HG02798 (cell line): ENCODE measurements around the gene VCP.
A peak's percentile ranks its signal among the peaks of the same experiment; 100 is the strongest.

ENCODE experiments used
- ATAC-seq: cut with Tn5 transposase; IDR thresholded peaks from one replicate; pipeline ENCODE4 v1.9.1; 2021; ENCODE audit warnings: mild to moderate bottlenecking; ENCODE audit not compliant: unreplicated experiment, poor library complexity

VCP gene

DNA sequence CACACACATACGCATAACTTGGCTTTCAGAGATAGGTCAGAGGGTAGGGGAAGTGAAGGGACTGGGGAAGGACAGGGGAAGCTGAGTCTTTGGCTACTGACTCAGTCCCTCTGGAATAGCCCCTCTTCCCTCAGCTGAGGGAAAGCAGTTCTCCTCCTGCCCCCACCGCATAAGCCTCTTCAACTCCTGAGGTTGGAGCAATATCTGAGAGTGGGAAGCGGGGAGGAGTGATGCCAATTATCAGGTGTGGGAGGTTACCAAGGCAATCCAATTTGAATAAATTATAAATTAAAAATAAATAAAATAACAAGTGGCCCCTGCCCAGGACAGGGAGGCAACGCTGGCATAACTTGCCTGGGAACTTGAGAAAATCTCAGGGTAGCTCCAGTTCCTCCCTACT, 32.2 kb upstream of the VCP start:
- no peak for ATAC-seq

DNA sequence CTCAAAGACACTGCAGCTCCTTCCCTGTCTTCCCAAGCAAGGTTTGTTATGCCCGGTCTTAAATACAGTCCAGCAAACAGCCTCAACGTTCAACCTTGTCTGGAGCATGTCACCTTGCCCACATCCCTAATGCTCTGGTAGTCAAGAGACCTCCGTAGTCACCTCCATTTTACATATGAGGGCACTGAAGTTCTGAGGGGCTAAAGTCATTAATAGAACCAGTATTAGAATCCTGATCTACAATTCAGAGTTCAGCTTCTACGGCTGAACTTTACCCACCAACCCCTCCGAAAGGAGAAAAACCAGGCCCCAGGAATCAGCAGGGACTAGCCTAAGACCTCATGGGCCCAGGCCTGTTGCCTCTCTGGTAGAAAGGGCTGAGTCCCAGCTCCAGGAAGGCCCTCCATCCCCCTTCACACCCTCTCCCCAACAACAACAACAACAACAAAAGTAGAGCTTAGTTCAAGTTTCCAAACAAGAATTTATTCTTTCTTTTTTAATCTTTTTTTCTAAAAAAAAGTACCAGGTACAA, 31.3 kb upstream of the VCP start:
- no peak for ATAC-seq

- peak; percentile 97 for ATAC-seq
These were observed 30.6 kb upstream of the VCP start, which contains the start of gene STOML2 for GRCh38 chr9:35102769-35103659. Gene STOML2 (minus strand): TSS chr9:35103131. CDS start chr9:35103094, 37 bp downstream.

- ATAC-seq = no peak
These were observed 30.0 kb upstream of the VCP start for GRCh38 chr9:35102465-35102768.

DNA sequence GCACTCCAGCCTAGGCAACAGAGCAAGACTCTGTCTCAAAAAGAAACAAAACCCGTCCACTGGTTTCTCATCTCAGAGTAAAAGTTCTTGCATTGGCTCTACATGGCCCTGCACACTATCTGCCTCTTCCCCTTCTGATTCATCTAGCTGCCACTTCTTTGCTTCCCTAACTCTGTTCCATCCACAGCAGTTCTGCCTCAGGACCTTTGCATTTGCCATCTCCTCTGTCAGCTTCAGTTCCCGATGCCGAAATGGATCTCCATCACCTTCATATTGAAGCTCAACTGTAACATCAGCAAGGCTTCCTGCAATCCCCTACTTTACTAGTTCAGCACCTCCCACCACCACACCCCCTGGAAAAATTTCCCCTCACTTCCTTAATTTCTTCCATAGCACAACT, 25.1 kb upstream of the VCP start:
- ATAC-seq = no peak

GRCh38 chr9:35096035-35096849, 23.8 kb upstream of the VCP start, which contains the start of gene PIGO:
Gene PIGO (minus strand): TSS chr9:35096591. CDS start chr9:35095565, 1,026 bp downstream.
- ATAC-seq = peak; percentile 87

DNA sequence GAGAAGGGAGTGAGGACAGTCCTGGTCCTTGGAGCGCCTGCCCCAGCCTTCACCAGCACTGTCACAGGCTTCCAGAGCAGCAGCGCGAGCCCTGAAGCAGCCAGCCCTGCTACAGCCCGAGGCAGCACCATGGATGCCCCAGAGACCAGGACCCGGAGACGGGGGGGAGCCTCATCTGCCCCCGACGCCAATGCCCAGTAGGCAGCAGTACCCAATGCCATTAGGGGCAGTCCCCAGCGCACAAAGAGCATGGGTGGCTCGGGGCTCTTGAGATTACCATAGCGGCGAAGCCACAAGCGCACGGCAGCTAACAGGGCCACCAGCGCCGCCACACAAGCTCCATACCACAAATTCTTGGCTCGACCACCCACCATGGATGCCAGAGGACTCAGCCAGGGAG, 19.1 kb upstream of the VCP start:
- ATAC-seq = no peak

DNA sequence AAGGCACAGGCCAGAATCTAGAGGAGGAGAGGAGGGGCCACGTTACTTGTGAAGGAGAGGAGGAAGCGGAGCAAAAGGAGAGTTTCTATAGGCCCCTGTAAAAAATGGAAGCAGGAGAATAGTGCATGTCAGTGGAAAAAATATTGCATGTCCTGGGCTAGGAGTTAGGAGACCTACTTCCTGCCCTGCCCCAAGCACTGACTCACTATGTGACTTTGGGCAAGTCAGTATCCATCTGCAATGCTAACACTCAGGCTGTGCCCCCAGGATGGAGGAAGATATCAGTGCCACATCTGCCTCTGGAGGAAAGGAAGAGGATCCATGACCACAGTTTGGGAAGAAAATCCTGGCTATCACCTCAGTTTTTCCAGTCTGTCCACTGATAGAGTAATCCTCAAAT, 17.0 kb upstream of the VCP start:
- no peak for ATAC-seq

DNA sequence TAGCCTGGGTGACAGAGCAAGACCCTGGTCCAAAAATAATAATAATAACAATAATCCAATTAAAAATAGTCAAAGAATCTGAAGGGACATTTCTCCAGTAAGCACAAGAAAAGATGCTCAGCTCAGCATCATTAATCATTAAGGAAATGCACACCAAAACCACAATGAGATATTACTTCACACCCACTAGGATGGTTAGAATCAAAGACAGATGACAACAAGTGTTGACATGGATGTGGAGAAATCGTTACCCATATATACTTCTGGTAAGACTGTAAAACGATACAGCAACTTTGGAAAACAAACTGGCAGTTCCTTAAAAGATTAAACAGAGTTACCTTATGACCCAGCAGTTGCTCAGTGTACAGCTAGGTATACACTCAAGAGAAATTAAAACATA, 12.7 kb upstream of the VCP start:
- ATAC-seq = no peak

- peak; percentile 94 for ATAC-seq
These were observed 7.3 kb upstream of the VCP start, which contains the start of gene FANCG for GRCh38 chr9:35079426-35080341. Gene FANCG (minus strand): TSS chr9:35079942. CDS start chr9:35079524, 418 bp downstream.

GRCh38 chr9:35079041-35079425, 6.6 kb upstream of the VCP start:
- peak; percentile 1 for ATAC-seq

DNA sequence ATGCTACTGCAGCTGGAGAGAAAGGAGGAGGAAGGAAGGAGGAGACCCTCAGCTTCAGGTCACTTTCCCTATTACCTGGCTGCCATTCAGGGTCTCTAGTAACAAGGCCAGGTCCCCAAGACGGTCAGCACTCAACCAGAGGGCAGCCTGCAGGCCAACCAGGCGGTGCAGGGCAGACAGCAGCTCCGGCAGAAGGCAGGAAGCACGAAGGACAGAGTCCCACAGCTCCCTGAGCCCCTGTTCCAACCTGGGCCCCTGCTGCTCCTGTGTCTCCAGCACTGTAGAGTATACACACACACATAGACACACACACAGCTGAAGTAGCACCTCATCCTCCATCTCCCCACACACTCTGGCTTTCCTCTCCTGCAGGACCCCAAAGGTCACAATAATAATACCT, 5.6 kb upstream of the VCP start:
- ATAC-seq = no peak

GRCh38 chr9:35076848-35077247, 4.4 kb upstream of the VCP start:
- ATAC-seq = no peak

DNA sequence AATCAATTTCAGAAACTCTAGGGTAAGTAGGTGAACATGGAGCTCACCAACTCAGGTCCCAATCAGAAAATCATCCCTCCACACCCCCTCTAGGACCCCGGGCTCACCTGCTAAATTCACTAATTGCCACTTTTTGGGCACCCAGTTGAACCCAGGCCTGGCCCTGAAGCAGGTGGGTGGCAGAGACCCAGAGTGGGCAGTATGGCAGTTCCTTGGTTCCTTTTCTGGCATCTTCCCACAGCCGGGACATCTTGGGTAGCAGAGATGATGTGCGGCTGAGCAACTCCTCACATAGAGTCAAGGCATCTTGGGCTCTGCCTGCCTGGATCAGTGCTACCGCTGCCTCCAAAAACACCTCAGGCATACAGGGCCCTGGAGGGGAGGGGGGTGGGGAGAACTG, 2.9 kb upstream of the VCP start:
- no peak for ATAC-seq

- no peak for ATAC-seq
These were observed 2.4 kb upstream of the VCP start for GRCh38 chr9:35074791-35075190.

DNA sequence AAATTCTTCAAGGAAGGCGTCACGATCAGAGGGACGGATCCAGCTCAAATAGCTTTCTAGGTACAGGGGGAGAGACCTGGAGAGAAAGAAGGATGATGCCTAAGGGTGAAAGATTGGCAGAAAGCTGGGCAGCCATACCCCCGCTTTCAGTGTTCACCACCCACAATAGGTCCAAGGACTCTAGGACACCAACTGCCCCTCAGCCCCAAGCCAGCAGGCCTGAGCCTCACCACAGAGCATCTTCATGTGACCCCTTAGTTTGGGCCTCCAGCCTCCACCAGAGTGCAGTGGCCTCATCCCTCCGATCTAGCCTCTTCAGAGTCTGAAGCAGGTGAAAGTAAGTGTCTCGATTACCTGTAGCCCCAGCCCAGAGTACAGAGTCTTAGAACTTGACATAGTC, 1.7 kb upstream of the VCP start:
- no peak for ATAC-seq

- no peak for ATAC-seq
These were observed 821 bp upstream of the VCP start for GRCh38 chr9:35073279-35073612.

DNA sequence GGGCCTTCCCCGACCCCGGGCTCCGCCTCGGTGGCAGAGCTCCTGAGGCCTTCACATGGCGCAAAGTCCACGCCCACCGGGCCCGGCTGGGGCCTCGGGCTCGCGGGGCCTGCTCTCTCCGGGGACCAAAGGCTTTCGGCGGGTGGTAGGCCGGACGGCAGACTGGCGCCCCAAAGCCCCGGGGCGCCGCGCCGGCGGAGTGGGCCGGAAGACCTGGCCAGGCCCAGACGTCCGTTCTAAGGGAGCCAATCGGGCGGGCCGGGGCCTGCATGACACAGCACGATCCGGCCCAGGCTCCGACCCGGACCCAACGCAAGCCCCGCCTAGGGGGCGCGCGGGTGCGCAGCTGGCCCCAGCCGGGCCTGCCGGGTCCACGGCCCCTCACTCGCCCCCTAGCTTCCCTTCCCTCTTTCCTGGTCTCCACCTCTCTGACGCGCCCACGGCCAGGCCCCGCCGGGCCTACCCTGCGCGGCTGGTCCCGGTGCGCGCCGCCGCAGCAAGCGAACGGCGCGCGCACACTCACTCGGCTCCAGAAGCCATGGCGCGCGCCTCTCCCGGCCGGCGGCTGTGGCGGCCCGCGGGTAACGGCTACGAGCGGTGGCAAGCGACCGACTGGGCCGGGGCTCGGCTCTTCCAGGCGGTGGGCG, 488 bp downstream of the VCP start:
- ATAC-seq = peak; percentile 55
